Neural crest cell (in vitro differentiated cells): ENCODE measurements around the gene EFCC1. TPM values are rescaled to one million over a fixed set of nuclear protein-coding genes. Genes with fewer than 3 reads are reported as not detected.
A peak's percentile ranks its signal among the peaks of the same experiment; 100 is the strongest.

Source experiments
- DNase-seq: peaks from one replicate; pipeline ENCODE4 v3.0.0; 2021; ENCODE audit warnings: low read depth, mixed read lengths, low spot score
- H3K27ac Mint-ChIP-seq: one replicate; pipeline ENCODE4 v1.8.0; 2021; ENCODE audit warnings: mild to moderate bottlenecking, mixed read lengths; ENCODE audit not compliant: unreplicated experiment
- H3K27me3 Mint-ChIP-seq: 2 replicates; pipeline ENCODE4 v1.8.0; 2021; ENCODE audit warnings: low read depth, mild to moderate bottlenecking, mixed read lengths
- H3K36me3 Mint-ChIP-seq: 2 replicates; pipeline ENCODE4 v1.8.0; 2021; ENCODE audit warnings: low read depth, mild to moderate bottlenecking, mixed read lengths
- H3K4me1 Mint-ChIP-seq: 2 replicates; pipeline ENCODE4 v1.8.0; 2021; ENCODE audit warnings: mixed read lengths
- H3K4me3 Mint-ChIP-seq: one replicate; pipeline ENCODE4 v1.8.0; 2021; ENCODE audit warnings: mild to moderate bottlenecking, mixed read lengths
- H3K9me3 Mint-ChIP-seq: 2 replicates; pipeline ENCODE4 v1.8.0; 2021; ENCODE audit warnings: mixed read lengths
- total RNA-seq: library from RNA; stranded (reverse); gene quantifications from 2 replicates; pipeline ENCODE4 v1.2.1, GENCODE V29; 2021
- TF ChIP-seq, protein P1 (sequence below): fragments of 200-600 bp; sonication (generic); conservative IDR thresholded peaks from 2 replicates; pipeline ENCODE4 v1.5.0; 2021; ENCODE audit warnings: antibody characterized with exemption, mild to moderate bottlenecking

The EFCC1 gene
- total RNA-seq, 1 donor from 2014 or later: 11.8 TPM

GRCh38 chr3:129013491-129013891 lies 12.4 kb downstream of the EFCC1 start:
- H3K27me3 Mint-ChIP-seq: no peaks in the 10 kb centered on the region
- peaks cover 35% of the 10 kb centered on the region for H3K4me1 Mint-ChIP-seq
- TF ChIP-seq, protein P1, sequence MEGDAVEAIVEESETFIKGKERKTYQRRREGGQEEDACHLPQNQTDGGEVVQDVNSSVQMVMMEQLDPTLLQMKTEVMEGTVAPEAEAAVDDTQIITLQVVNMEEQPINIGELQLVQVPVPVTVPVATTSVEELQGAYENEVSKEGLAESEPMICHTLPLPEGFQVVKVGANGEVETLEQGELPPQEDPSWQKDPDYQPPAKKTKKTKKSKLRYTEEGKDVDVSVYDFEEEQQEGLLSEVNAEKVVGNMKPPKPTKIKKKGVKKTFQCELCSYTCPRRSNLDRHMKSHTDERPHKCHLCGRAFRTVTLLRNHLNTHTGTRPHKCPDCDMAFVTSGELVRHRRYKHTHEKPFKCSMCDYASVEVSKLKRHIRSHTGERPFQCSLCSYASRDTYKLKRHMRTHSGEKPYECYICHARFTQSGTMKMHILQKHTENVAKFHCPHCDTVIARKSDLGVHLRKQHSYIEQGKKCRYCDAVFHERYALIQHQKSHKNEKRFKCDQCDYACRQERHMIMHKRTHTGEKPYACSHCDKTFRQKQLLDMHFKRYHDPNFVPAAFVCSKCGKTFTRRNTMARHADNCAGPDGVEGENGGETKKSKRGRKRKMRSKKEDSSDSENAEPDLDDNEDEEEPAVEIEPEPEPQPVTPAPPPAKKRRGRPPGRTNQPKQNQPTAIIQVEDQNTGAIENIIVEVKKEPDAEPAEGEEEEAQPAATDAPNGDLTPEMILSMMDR: no peak
- DNase-seq: no peak
- no peaks in the 10 kb centered on the region for H3K9me3 Mint-ChIP-seq
- no peak overlapping the region for H3K4me3 Mint-ChIP-seq
- H3K36me3 Mint-ChIP-seq: peaks cover 2% of the 10 kb centered on the region
- no peak overlapping the region for H3K27ac Mint-ChIP-seq

DNA sequence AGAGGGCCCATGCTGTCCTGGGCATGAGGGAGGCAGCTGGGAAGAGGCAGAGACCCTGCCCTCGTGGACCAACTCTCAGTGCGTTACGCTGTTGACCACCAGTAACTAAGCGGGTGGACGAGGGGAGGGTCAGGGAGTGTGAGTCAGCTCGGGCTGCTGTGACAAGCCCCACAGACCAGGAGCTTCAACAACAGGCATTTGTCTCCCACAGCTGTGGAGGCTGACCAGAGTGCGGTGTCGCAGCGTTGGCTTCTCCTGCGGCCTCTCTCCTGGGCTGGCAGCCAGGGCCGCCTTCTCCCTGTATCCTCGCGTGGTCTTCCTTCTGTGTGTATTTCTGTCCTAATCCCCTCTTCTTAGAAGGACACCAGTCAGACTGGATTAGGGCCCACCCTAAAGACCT lies 13.0 kb downstream of the EFCC1 start:
- Mint-ChIP-seq H3K27ac (no peak overlapping the region), H3K27me3 (no peaks in the 10 kb centered on the region), H3K36me3 (peaks cover 2% of the 10 kb centered on the region), H3K4me1 (peaks cover 35% of the 10 kb centered on the region), H3K4me3 (no peak overlapping the region), H3K9me3 (no peaks in the 10 kb centered on the region)
- DNase-seq: no peak
- TF ChIP-seq, protein P1: no peak

GRCh38 chr3:129014793-129015345 lies 13.8 kb downstream of the EFCC1 start:
- Mint-ChIP-seq H3K4me3 (no peak overlapping the region), H3K4me1 (peaks cover 35% of the 10 kb centered on the region), H3K27me3 (no peaks in the 10 kb centered on the region), H3K36me3 (peaks cover 2% of the 10 kb centered on the region), H3K27ac (peak overlapping the region; percentile 90), H3K9me3 (no peaks in the 10 kb centered on the region)
- DNase-seq: no peak
- TF ChIP-seq, protein P1: no peak

GRCh38 chr3:129015388-129016105 lies 14.4 kb downstream of the EFCC1 start:
- Mint-ChIP-seq H3K4me3 (no peak overlapping the region), H3K9me3 (no peaks in the 10 kb centered on the region), H3K27me3 (no peaks in the 10 kb centered on the region), H3K4me1 (peaks cover 32% of the 10 kb centered on the region), H3K36me3 (peaks cover 2% of the 10 kb centered on the region), H3K27ac (no peak overlapping the region)
- TF ChIP-seq, protein P1: no peak
- no peak for DNase-seq

DNA sequence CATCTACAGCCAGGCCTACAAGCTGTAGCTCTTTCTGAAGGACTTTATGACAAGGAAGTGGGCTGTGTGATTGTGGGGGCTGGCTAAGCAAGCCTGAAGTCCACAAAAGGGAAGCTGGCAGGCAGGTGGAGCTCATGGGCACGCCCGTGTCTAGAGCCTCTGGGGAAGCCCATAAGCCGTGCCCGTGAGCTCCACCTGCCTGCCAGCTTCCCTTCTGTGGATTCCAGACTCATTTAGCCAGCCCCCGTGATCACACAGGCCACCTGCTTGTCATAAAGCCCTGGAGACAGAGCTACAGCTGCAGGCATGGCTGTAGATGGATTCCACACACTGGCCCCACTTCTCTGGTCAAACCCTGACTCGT lies 15.2 kb downstream of the EFCC1 start:
- DNase-seq: no peak
- H3K4me1 Mint-ChIP-seq: peaks cover 27% of the 10 kb centered on the region
- TF ChIP-seq, protein P1: no peak
- H3K36me3 Mint-ChIP-seq: peaks cover 2% of the 10 kb centered on the region
- H3K27me3 Mint-ChIP-seq: no peaks in the 10 kb centered on the region
- no peaks in the 10 kb centered on the region for H3K9me3 Mint-ChIP-seq
- H3K27ac Mint-ChIP-seq: no peak overlapping the region
- no peak overlapping the region for H3K4me3 Mint-ChIP-seq
